Activated naive CD4-positive, alpha-beta T cell treated with Interleukin-2 at 50 U/mL for 16 hours (primary cell): Measurements from ENCODE around the gene MOSMO.
"Not testable (repeated sequence)": the region's sequence is repeated elsewhere in the genome, so short reads cannot be mapped to it uniquely, and the experiment has no call there.

Experiments used
- DNase-seq: peaks from one replicate; pipeline ENCODE4 v3.0.0-alpha.2; 2020

The MOSMO gene

GRCh38 chr16:22007509-22008214 lies at the start of gene MOSMO:
Gene MOSMO, plus strand, starts transcription at chr16:22008111. Its CDS starts 191 bp downstream, at chr16:22008302.
- peak; percentile 75 for DNase-seq

DNA sequence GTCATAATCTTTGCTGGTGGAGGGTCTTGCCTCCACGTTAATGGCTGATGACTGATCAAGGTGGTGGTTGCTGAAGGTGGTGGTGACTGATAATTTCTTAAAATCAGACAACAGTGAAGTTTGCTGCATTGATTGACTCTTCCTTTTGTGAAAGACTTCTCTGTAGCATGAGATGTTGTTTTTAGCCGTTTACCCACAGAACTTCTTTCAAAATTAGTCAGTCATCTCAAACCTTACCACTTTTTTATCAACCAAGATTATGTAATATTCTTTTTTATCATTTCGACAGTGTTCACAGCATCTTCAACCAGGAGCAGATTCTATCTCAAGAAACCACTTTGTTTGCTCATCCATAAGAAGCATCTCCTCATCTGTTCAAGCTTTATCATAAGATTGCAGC lies 48.9 kb upstream of the MOSMO start:
- DNase-seq, result no peak

- no peak for DNase-seq
Measured at GRCh38 chr16:21962475-21962874, 45.4 kb upstream of the MOSMO start.

DNA sequence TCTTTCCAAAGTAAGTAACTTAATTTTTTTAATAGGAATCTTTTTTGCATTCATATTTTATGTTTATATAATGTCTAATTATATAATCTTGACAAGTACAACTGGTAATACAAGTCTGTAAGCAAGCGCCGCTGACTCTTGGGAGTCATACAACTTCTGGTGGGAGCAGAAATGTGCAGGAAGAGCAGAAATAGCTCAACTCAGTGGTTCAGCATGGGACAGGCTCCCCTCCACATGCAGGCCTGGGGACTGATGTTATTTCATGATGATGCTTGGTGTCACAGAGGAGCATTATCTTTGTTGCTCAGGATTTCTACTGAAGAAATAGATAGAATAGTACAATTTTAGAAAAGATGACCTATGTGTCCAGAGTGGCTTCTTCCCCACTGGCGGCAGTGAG lies 44.0 kb upstream of the MOSMO start:
- no peak for DNase-seq

- DNase-seq, result no peak
Measured at GRCh38 chr16:21964353-21964752, 43.6 kb upstream of the MOSMO start.

- no peak for DNase-seq
Measured at GRCh38 chr16:21971856-21972255, 36.1 kb upstream of the MOSMO start.

GRCh38 chr16:21973945-21974344 lies 34.0 kb upstream of the MOSMO start:
- no peak for DNase-seq

DNA sequence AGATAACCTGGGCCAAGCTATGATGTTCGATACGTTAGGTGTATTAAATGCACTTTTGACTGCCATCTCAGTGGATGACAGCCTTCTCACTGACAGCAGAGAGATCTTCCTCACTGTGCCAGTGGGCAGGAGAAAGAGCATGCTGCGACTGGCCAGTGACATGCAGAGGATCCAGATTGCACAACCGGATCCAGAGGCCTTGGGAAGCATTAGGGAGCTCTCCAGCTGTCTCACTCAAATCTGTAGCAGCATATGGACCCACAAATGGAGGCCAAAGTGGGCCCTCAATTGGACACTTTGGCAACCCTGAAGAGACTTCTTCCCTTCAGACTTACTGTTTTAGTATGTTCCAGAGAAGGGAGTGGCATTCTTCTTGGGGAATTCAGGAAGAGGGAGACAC lies 27.9 kb upstream of the MOSMO start:
- no peak for DNase-seq

DNA sequence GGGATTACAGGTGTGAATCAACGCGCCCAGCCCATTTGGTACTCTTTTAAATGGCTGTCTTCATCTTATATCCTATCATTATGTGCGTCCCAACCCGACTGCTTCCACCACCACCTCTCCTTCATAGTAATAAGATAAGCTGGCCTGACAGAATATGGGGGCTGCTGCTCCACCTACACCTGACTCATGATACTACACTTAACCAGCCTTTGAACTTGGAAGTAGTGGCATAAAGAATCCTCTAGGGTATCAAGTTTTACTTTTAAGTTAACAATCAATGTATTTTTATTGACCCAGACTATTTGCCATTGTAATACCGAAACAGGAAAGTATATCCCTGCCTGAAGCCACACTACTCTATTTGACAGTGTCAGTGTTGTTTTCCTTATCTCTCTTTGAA lies 25.8 kb upstream of the MOSMO start:
- DNase-seq, result no peak

DNA sequence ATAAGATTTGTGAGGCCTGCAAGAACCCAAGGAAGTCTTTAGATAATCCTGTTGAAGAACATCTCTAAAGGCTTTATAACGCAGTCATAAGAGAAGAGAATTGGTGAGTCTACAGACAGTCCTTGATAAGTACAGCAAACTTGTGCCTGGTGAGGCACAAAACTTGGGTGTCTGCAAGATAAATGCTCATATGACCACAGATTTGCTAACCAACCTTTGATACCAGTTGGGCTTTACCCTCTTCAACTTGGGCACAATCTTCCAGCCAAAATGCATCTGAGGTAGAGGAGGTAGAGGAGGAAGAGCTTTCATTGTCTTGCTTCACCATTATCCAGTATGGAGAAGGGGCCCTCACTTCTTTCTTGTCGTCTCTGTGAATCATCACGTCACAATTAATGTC lies 23.8 kb upstream of the MOSMO start:
- DNase-seq, result no peak

- DNase-seq, result no peak
Measured at GRCh38 chr16:21985524-21985923, 22.4 kb upstream of the MOSMO start.

DNA sequence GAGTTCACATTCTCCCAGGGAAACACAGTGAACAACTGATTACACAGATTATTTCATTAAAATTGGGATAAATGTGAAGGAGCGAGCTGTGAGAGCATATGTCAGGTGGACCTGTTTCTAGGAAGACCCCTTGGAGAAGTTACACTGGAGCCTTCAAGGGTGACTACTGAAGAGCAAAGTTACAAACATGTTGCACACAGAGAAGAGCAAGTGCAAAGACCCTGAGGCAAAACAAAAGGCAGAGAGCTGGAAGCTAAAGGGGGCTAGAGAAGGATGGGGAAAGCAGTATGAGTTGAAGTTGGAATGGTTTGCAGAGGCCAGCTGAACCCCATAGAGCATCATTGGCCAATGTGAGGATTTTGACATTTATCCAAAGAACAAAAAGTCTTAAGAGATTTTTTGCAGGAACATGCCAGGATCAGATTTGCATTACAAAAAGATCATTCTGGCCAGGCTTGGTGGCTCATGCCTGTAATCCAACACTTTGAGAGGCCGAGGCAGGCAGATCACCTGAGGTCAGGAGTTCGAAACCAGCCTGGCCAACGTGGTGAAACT lies 21.1 kb upstream of the MOSMO start:
- no peak for DNase-seq

GRCh38 chr16:21987498-21987897 lies 20.4 kb upstream of the MOSMO start:
- no peak for DNase-seq

DNA sequence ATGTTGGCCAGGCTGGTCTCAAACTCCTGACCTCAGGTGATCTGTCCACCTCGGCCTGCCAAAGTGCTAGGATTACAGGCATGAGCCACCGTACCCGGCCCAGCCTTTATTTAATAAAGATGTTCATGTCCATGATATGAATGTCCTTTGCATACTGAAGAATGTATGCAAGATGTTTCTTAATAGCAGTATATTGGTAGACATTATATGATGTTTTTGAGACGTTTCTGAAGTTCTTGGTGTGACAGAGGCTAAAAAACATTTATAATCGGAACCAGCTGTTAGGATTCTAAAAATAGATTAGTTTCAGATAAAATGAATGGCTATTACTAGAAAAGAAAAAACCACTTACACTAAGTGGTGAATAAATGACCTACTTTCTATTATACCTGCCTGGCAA lies 18.8 kb upstream of the MOSMO start:
- no peak for DNase-seq

DNA sequence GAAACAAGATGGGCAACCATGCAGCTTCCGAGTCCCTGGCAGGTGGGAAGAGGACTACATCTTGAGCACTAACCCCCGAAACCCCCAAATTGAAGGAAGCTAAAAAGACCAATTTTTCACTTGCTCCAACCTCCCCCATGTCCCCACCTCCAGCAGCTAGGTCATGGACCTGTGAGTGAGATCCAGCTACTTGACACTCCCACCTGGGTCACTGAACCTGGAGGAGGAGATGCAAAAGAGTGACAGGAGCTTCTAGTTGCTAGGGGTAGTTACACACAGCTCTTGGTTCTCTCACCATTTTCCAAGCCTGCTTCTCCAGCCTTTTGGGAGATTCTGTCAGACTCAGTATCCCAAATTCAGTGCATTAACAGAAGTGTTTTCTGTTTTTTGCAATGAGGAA lies 18.2 kb upstream of the MOSMO start:
- no peak for DNase-seq

DNA sequence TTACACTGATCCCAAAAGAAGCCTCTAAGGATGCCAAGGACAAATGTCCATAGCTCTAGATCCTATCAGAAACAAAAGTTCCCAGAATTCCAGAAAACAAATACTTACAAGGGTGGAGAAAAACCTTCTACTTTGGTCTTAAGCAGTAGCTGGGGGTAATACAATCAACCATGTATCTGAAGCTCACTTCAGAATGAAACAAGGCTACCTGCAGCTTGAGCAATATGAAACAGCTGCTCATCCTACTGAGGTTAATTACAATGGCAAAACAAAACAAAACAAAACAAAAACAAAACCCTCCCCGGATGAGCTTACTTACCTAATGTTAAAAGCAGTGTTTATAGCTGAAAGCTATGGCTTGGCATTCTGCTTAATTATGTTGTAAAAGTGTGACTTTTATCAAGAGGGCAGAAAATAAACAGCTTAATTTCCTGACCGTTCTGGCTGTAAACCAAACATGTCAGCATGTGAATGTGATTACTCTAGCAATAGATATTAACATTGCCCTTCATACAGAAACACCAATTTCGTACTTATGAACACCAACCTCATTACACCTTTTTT lies 17.4 kb upstream of the MOSMO start:
- DNase-seq, result no peak

DNA sequence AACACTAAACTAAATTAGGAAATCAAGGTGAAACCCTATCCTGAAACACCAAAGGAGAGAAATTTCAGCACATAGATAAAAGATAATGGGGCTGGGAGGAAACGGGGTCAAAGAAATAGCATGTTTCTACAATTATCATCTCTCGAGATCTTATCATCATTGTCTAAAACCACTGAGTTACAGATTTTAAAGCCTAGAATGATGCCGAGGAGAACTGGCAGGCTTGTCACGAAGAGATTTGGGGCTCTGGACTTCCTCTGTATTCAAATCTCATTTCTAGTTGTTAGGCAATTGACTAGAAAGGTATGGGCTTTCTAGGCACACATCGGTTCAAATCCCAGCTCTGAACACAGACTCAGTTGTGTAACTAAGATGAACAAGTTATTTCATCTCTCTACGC lies 16.3 kb upstream of the MOSMO start:
- no peak for DNase-seq

- DNase-seq, result no peak
Measured at GRCh38 chr16:21994856-21995465, 12.9 kb upstream of the MOSMO start.

DNA sequence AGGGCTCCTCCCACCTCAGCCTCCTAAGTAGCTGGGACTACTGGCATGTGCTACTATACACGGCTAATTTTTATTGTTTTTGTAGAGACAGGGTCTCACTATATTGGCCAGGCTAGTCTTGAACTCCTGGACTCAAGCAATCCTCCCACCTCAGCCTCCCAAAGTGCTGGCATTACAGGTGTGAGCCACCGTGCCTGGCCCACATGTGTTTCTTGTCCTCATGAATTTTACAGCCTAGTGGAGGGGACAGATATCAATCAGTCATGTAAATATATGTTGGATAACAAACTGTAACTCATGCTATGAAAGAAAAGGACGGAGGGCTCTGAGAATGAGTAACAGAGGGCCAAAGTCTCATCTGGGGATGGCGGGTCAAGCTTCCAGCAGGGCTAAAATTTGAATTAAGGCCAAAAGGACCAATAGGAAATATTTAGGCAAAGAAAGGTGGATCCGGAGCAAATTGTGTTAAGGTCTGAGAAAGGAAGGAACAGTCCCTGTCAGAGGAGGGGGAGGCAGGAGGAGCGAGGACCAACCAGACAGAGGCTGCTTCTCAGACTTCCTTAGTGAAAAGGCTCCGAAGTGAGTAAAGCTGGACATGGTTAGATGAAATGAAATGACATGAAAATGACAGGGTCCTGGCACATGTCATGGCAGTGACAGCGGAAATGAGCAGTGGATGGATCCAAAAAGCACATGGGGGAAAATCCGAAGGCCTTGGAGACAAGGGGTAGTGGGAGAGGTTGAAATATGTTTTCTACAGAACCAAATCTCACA lies 10.8 kb upstream of the MOSMO start:
- DNase-seq, result no peak

- DNase-seq, result no peak
Measured at GRCh38 chr16:21997697-21998480, 10.0 kb upstream of the MOSMO start.

DNA sequence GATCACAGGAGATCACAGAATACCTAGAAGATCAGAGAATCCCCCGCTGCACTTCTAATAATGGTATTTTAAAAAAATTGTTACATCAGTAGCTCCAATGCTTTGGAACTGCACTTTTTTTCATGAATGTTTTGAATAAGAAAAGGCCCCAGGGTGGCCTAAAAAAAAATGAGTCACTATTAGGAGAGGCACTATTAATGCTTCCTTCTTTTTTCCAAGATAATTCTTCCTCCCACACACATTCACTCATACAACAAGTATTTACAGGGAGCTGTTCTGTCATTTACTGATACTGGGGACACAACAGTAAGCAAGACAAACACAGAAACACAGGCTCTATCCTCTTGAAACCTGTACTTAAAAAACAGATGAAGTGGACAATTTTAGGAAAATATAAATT lies 6.3 kb upstream of the MOSMO start:
- no peak for DNase-seq

GRCh38 chr16:22002047-22002446 lies 5.9 kb upstream of the MOSMO start:
- DNase-seq, result not testable (repeated sequence)

DNA sequence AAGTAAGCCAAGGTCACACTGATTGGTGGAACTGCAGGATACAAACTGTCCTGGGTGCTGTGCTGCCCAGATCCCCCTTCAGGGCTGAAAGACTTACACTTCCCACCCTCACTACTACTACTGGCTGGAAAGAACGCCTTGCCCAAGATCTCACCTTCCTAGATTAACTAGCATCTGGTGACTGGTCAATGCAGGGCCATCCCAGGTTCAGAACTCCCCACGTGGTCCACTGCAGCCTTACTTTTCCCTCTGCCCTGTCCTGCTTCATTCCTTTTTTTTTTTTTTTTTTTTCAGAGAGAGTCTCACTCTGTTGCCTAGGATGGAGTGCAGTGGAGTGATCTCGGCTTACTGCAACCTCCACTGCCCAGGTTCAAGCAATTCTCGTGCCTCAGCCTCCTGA lies 4.7 kb upstream of the MOSMO start:
- no peak for DNase-seq
